Testis (tissue), 3 donors: ENCODE results near the gene PEX7. TPM values are rescaled to one million over a fixed set of nuclear protein-coding genes. Genes with fewer than 3 reads are reported as not detected.
"Not testable (repeated sequence)": the region's sequence is repeated elsewhere in the genome, so short reads cannot be mapped to it uniquely, and the experiment has no call there.

Experiments
- DNase-seq: peaks from one replicate; pipeline ENCODE4 v3.0.0-alpha.2; 2019
- H3K27ac ChIP-seq, 2 donors: fragments of 200-600 bp; sonication (generic); one replicate each; pipeline ENCODE4 v1.5.1; 2019
- H3K27me3 ChIP-seq: fragments of 200-600 bp; sonication (generic); one replicate; pipeline ENCODE4 v1.5.1; 2019
- H3K36me3 ChIP-seq: fragments of 200-600 bp; sonication (generic); one replicate; pipeline ENCODE4 v1.5.1; 2017; ENCODE audit warnings: low read depth; ENCODE audit errors: missing control alignments
- H3K4me1 ChIP-seq: fragments of 200-600 bp; sonication (generic); one replicate; pipeline ENCODE4 v1.5.1; 2019
- H3K4me3 ChIP-seq, 2 donors: fragments of 200-600 bp; sonication (generic); one replicate each; pipeline ENCODE4 v1.5.1; 2017 to 2019
- H3K9me3 ChIP-seq: fragments of 200-600 bp; sonication (generic); one replicate; pipeline ENCODE4 v1.5.1; 2017
- CTCF ChIP-seq, 3 experiments: fragments of 450-650 bp in 2 of 3; fragments of 200-600 bp in 1 of 3; sonication (generic) in 1 of 3; IDR thresholded peaks; one replicate each; pipeline ENCODE4 v1.5.1; 2016 to 2019; ENCODE audit warnings: antibody characterized with exemption in 3 of 3, mild to moderate bottlenecking in 2 of 3, moderate library complexity in 1 of 3
- POLR2A ChIP-seq: fragments of 450-650 bp; IDR thresholded peaks from one replicate; pipeline ENCODE4 v1.6.1; 2017; ENCODE audit warnings: antibody characterized with exemption, mild to moderate bottlenecking, moderate library complexity
- WGBS, 2 donors: methylation state at CpG; one replicate each; pipeline ENCODE4 v1.1.5; 2018; 5-methylcytosine and 5-hydroxymethylcytosine counted together
- intact Hi-C: fragments of 100-400 bp; cut with DNase I; formaldehyde crosslinking; loops from one replicate; pipeline ENCODE4 v1.15.1; 2023; ENCODE audit warnings: low total_unique reads
- polyA plus RNA-seq: library from polyadenylated mRNA; stranded (reverse); fragments of 350-450 nt; fragmentation: Illumina TruSeq; extraction: RNeasy Lipid Tissue Mini Kit (QIAGEN cat#74804); gene quantifications from one replicate; pipeline ENCODE4 v1.2.3, GENCODE V29; 2014; ENCODE audit warnings: low read depth, low replicate concordance; ENCODE audit not compliant: insufficient read depth
- total RNA-seq, 2 donors: library from RNA; depleted of rRNA; stranded (reverse); fragments of >200 nt; gene quantifications; one replicate each; pipeline ENCODE4 v1.2.3, GENCODE V29; 2016

PEX7 gene
- total and polyA plus RNA-seq, 3 donors from 2014 or later, result 16.6 to 28.6 (median 18.5) TPM

DNA sequence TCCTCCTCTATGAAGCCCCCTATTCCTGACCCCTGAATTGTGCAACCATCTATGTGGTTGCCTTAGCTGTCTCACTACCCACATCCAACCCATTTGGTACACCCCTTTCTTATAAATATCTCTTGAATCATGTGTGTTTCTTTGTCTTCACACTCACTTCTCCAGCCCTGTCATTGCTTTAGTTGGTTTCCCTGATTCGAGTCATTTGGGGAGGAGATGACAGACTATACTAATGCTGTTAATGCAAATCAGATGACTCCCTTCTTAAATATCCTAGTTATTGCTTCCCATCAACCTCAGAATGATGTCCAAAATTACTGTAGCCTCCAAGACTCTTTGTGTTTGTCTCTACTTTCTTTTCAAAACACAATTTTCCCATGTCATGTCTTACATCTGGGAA, 122.7 kb downstream of the PEX7 start:
- intact Hi-C loops, result no loop called here

GRCh38 chr6:136945711-136946121, 123.3 kb downstream of the PEX7 start:
- no peaks in the 10 kb centered on the region for H3K9me3 ChIP-seq
- TF ChIP-seq POLR2A (no peak), CTCF (IDR thresholded peaks at IDR 0.05) (no peak)
- WGBS, 2 donors, result 85 to 86% methylated on average over 4 of the region's 4 CpGs
- DNase-seq, result no peak
- no peaks in the 10 kb centered on the region for H3K36me3 ChIP-seq
- intact Hi-C loops, result no loop called here
- H3K27me3 ChIP-seq, result no peaks in the 10 kb centered on the region
- H3K27ac ChIP-seq, result no peak overlapping the region
- no peak overlapping the region for H3K4me3 ChIP-seq
- H3K4me1 ChIP-seq, result no peaks in the 10 kb centered on the region

More for the DNA sequence above, 122.7 kb downstream of the PEX7 start:
- no peak overlapping the region for H3K4me3 ChIP-seq
- TF ChIP-seq CTCF (IDR thresholded peaks at IDR 0.05) (no peak), POLR2A (no peak)
- DNase-seq, result no peak
- H3K27ac ChIP-seq, result no peak overlapping the region
- 72 to 86% methylated on average over 1 of the region's 1 CpG for whole genome bisulfite sequencing, 2 donors
- no peaks in the 10 kb centered on the region for H3K9me3 ChIP-seq
- H3K27me3 ChIP-seq, result no peaks in the 10 kb centered on the region
- no peaks in the 10 kb centered on the region for H3K4me1 ChIP-seq
- H3K36me3 ChIP-seq, result no peaks in the 10 kb centered on the region

GRCh38 chr6:136947037-136947436, 124.6 kb downstream of the PEX7 start:
- TF ChIP-seq CTCF (IDR thresholded peaks at IDR 0.05), result no peak
- no peak overlapping the region for H3K4me3 ChIP-seq
- intact Hi-C loops, result no loop called here
- no peak for DNase-seq
- no peaks in the 10 kb centered on the region for H3K27me3 ChIP-seq
- H3K4me1 ChIP-seq, result no peaks in the 10 kb centered on the region
- no peaks in the 10 kb centered on the region for H3K9me3 ChIP-seq
- WGBS, 2 donors, result 56 to 61% methylated on average over 9 of the region's 9 CpGs
- no peaks in the 10 kb centered on the region for H3K36me3 ChIP-seq
- no peak overlapping the region for H3K27ac ChIP-seq

DNA sequence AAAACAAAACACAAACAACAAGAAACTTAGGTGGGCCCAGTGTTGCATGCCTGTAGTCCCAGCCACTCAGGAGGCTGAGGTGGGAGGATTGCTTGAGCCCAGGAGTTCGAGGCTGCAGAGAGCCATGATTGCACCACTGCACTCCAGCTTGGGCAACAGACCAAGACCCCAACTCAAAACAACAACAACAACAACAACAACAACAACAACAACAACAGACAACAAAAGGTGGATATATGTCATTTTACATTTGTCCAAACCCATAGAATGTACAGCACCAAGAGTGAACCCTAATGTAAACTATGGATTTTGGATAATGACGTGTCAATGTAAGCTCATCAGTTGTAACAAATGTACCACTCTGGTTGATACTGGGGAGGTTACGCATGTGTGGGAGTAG, 127.6 kb downstream of the PEX7 start:
- H3K27ac ChIP-seq, H3K9me3 ChIP-seq, H3K4me3 ChIP-seq, DNase-seq, H3K27me3 ChIP-seq, H3K4me1 ChIP-seq, intact Hi-C loops, H3K36me3 ChIP-seq: not testable (repeated sequence)
- 84 to 89% methylated on average over 3 of the region's 3 CpGs for WGBS, 2 donors

- no peak overlapping the region for H3K27ac ChIP-seq
- H3K36me3 ChIP-seq, result no peaks in the 10 kb centered on the region
- no peaks in the 10 kb centered on the region for H3K9me3 ChIP-seq
- no peaks in the 10 kb centered on the region for H3K27me3 ChIP-seq
- intact Hi-C loops, result no loop called here
- DNase-seq, result no peak
- TF ChIP-seq CTCF (IDR thresholded peaks at IDR 0.05), result no peak
- no peak for TF ChIP-seq POLR2A
- no peaks in the 10 kb centered on the region for H3K4me1 ChIP-seq
- 68 to 72% methylated on average over 4 of the region's 4 CpGs for WGBS, 2 donors
- H3K4me3 ChIP-seq, result no peak overlapping the region
Measured at GRCh38 chr6:136950436-136951126, 128.2 kb downstream of the PEX7 start.
